PFSK-1 (cell line): Measurements from ENCODE around the gene RFX3.

Experiments used
- FOXP2 ChIP-seq: optimal IDR thresholded peaks from 2 replicates; pipeline ENCODE3; 2011; ENCODE audit warnings: borderline replicate concordance, control low read depth, inconsistent platforms; ENCODE audit not compliant: insufficient read depth; ENCODE audit errors: extremely low read length, extremely low read depth
- POLR2AphosphoS5 ChIP-seq: IDR thresholded peaks from 2 replicates; pipeline ENCODE4 v1.6.1; 2012; ENCODE audit warnings: low read depth, mild to moderate bottlenecking, control low read depth, low read length, moderate library complexity
- REST ChIP-seq, 2 experiments: IDR thresholded peaks; 2 replicates each; pipeline versions ENCODE4 v1.6.1 to v1.8.0; 2011 to 2012; ENCODE audit warnings: low read depth in 2 of 2, low read length in 2 of 2, control low read depth in 1 of 2, inconsistent platforms in 1 of 2, mild to moderate bottlenecking in 1 of 2, moderate library complexity in 1 of 2; ENCODE audit not compliant: insufficient read depth in 1 of 2
- SIN3A ChIP-seq: IDR thresholded peaks from 2 replicates; pipeline ENCODE4 v1.6.1; 2012; ENCODE audit warnings: mild to moderate bottlenecking, low read length, moderate library complexity, borderline replicate concordance; ENCODE audit not compliant: insufficient read depth
- TAF1 ChIP-seq: IDR thresholded peaks from 2 replicates; pipeline ENCODE4 v1.6.1; 2012; ENCODE audit warnings: low read length, control low read depth, borderline replicate concordance; ENCODE audit not compliant: insufficient read depth

The RFX3 gene

GRCh38 chr9:3241290-3241689 is 284.5 kb downstream of the RFX3 start:
- TF ChIP-seq POLR2AphosphoS5: no peak
- no peak for TF ChIP-seq SIN3A
- no peak for TF ChIP-seq REST (IDR thresholded peaks at IDR 0.05; ENCODE audit: insufficient read depth in 1 of 2, low read depth in 2 of 2, low read length in 2 of 2)
- TF ChIP-seq FOXP2: no peak
- no peak for TF ChIP-seq TAF1

DNA sequence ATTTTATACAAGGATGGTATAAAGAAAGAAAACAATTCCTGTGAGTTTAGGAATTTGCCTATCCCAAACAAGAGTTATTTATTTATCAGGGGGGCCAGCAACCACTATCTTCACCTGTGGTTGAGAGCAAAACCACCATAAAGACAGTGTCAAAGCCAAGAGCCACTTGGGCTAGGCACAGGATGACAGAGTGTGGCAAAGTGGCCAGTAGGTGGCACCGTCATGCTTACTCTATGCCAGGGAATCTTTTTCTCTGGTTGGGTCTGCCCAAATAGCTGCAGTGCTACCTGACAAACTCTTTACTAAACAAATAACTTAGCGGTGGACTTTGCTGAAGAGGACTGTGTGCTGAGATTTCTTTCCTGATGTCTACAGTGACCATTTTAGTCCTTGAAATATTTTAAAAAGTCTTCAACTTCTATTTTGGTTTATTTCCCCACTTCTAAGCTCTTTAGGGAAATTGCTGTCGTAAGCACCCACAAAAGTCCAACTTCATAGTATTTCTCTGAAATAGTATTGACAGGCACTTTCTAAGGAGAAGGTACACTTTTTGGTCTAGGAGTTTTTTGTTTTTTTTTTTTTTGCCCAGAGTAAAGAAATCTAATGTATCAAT is 285.0 kb downstream of the RFX3 start:
- TF ChIP-seq FOXP2 (no peak), SIN3A (no peak), REST (IDR thresholded peaks at IDR 0.05; ENCODE audit: insufficient read depth in 1 of 2, low read depth in 2 of 2, low read length in 2 of 2) (no peak), POLR2AphosphoS5 (no peak)

DNA sequence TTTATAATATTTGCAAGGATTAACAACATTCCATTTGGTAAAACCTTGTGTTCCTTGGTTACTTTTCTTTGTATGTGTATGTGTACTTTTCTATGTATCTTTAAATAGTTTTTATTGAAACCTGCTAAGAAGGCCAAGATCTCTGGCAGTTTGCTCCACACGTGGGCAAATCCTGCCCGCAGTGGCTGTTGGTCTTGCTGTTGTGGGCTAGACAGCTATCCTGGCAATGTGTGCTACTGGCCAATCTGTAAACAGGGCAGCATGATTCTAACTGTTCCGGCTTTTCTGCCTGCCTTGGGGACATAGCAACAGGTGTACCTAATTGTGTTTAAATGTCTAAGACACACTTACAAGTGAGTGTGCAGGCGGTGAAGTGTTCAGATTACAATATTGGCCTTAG is 286.6 kb downstream of the RFX3 start:
- TF ChIP-seq POLR2AphosphoS5 (no peak), REST (IDR thresholded peaks at IDR 0.05; ENCODE audit: insufficient read depth in 1 of 2, low read depth in 2 of 2, low read length in 2 of 2) (no peak), TAF1 (no peak), SIN3A (no peak), FOXP2 (no peak)

GRCh38 chr9:3238236-3238635 is 287.6 kb downstream of the RFX3 start:
- TF ChIP-seq REST (IDR thresholded peaks at IDR 0.05; ENCODE audit: insufficient read depth in 1 of 2, low read depth in 2 of 2, low read length in 2 of 2) (no peak), FOXP2 (no peak), TAF1 (no peak), SIN3A (no peak), POLR2AphosphoS5 (no peak)

GRCh38 chr9:3237121-3237520 is 288.7 kb downstream of the RFX3 start:
- no peak for TF ChIP-seq POLR2AphosphoS5
- no peak for TF ChIP-seq FOXP2
- TF ChIP-seq REST (IDR thresholded peaks at IDR 0.05; ENCODE audit: insufficient read depth in 1 of 2, low read depth in 2 of 2, low read length in 2 of 2): no peak
- no peak for TF ChIP-seq TAF1
